Measurements from ENCODE around the gene FAM200C. TPM values are rescaled to one million over a fixed set of nuclear protein-coding genes. Genes with fewer than 3 reads are reported as not detected.

The FAM200C gene
- total RNA-seq, 2 donors from 2014 or later: 1.8 to 2.3 TPM

DNA sequence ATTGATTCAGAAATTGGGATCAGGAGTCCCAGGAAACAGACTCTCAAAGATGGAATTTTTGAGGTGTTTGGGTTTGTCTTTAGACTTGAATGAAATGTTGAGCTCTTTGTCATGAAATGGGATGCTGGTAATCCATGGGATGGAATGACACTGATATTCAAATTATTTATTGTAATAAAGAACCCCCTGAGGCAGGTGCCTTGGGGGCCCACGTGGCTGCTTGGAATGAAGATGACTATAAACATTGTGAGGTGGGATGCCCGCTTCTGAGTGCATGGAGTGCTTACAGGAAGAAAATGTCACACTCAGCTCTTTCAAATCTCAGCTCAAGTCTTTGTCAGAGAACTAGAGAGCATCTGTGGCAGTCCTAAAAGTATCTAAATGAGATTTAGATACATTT, 19.8 kb downstream of the FAM200C start:
- no peaks in the 10 kb centered on the region for H3K27me3 ChIP-seq
- no peak overlapping the region for H3K4me3 ChIP-seq
- no peak overlapping the region for H3K9ac ChIP-seq (ENCODE audit: low read depth in 2 of 2, low read length in 2 of 2)
- TF ChIP-seq, protein P1, sequence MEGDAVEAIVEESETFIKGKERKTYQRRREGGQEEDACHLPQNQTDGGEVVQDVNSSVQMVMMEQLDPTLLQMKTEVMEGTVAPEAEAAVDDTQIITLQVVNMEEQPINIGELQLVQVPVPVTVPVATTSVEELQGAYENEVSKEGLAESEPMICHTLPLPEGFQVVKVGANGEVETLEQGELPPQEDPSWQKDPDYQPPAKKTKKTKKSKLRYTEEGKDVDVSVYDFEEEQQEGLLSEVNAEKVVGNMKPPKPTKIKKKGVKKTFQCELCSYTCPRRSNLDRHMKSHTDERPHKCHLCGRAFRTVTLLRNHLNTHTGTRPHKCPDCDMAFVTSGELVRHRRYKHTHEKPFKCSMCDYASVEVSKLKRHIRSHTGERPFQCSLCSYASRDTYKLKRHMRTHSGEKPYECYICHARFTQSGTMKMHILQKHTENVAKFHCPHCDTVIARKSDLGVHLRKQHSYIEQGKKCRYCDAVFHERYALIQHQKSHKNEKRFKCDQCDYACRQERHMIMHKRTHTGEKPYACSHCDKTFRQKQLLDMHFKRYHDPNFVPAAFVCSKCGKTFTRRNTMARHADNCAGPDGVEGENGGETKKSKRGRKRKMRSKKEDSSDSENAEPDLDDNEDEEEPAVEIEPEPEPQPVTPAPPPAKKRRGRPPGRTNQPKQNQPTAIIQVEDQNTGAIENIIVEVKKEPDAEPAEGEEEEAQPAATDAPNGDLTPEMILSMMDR (IDR thresholded peaks at IDR 0.05): no peak
- intact Hi-C loops (cut with DNase I): no loop called here
- no peak for DNase-seq
- H3K27ac ChIP-seq: no peak overlapping the region
- no peaks in the 10 kb centered on the region for H3K9me3 ChIP-seq
- no peaks in the 10 kb centered on the region for H3K4me1 ChIP-seq
- no peaks in the 10 kb centered on the region for H3K36me3 ChIP-seq

- no peak overlapping the region for H3K4me3 ChIP-seq
- H3K27me3 ChIP-seq: no peaks in the 10 kb centered on the region
- no peaks in the 10 kb centered on the region for H3K9me3 ChIP-seq
- DNase-seq: no peak
- TF ChIP-seq, protein P1 (IDR thresholded peaks at IDR 0.05): no peak
- H3K9ac ChIP-seq (ENCODE audit: low read depth in 2 of 2, low read length in 2 of 2): no peak overlapping the region
- no peaks in the 10 kb centered on the region for H3K36me3 ChIP-seq
- H3K27ac ChIP-seq: no peak overlapping the region
- intact Hi-C loops (cut with DNase I): no loop called here
- H3K4me1 ChIP-seq: no peaks in the 10 kb centered on the region
Measured at GRCh38 chr5:160379511-160379910, 20.3 kb downstream of the FAM200C start.

DNA sequence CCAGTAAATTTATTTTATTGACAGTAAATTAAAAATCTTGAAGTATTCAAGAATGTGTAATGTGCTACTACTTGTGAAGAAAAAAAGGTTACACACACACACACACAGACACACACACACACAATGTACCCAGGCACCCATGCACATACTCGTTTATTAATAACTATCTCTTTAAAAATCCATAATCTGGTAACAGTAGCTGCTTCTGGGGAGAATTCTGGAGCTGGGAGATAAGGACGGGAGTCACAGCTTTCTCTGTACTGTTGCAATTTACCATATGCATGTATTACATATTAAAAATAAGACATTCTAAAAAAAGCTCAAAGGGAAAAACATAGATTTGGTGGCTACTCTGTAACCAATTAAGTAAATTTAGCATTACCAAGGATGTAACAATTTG, 21.5 kb downstream of the FAM200C start:
- H3K36me3 ChIP-seq: no peaks in the 10 kb centered on the region
- no peak overlapping the region for H3K9ac ChIP-seq (ENCODE audit: low read depth in 2 of 2, low read length in 2 of 2)
- intact Hi-C loops (cut with DNase I): no loop called here
- H3K4me1 ChIP-seq: no peaks in the 10 kb centered on the region
- H3K4me3 ChIP-seq: no peak overlapping the region
- TF ChIP-seq, protein P1 (IDR thresholded peaks at IDR 0.05): no peak
- no peaks in the 10 kb centered on the region for H3K9me3 ChIP-seq
- no peak for DNase-seq
- no peak overlapping the region for H3K27ac ChIP-seq
- H3K27me3 ChIP-seq: no peaks in the 10 kb centered on the region

DNA sequence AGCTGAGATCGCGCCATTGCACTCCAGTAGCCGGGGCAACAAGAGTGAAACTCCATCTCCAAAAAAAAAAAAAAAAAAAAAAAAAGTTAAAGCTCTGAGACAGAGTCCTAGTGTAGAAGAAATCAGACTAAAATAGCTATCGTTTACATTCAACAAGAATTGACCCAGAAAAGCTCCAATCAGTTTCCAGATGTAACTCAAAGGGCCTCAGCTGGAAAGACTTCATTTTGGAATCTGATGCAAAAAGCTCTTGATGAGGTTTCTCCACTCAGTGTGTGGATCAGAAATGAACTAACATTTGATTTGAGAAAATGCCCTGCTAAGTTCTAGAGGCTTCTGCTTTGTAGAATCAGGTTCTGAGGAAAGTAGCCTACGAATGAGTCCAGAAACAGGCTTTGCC, 22.2 kb downstream of the FAM200C start:
- Histone ChIP-seq H3K4me1 (no peaks in the 10 kb centered on the region), H3K9me3 (no peaks in the 10 kb centered on the region), H3K36me3 (no peaks in the 10 kb centered on the region), H3K27ac (no peak overlapping the region), H3K4me3 (no peak overlapping the region), H3K9ac (ENCODE audit: low read depth in 2 of 2, low read length in 2 of 2) (no peak overlapping the region), H3K27me3 (no peaks in the 10 kb centered on the region)
- no peak for DNase-seq
- intact Hi-C loops (cut with DNase I): no loop called here
- TF ChIP-seq, protein P1 (IDR thresholded peaks at IDR 0.05): no peak

DNA sequence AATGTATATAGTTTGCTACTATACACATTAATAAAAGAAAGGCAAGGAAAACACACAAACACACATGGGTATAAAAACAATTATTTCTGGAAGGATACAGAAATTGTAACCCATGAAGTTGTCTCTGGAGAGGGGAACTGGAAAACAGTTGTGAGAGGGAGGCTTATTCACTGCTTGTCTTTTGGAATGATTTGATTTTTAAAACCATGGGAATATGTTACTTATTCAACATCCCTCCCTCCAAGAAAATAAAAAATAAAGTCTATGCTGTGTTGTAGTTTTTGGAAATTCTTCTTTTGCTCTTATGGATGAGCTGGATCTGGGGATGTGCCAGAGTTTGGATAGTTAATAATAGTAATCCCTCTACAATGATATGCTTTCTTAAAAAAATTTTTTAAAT, 23.4 kb downstream of the FAM200C start:
- no peaks in the 10 kb centered on the region for H3K36me3 ChIP-seq
- no peaks in the 10 kb centered on the region for H3K27me3 ChIP-seq
- H3K4me3 ChIP-seq: no peak overlapping the region
- intact Hi-C loops (cut with DNase I): no loop called here
- H3K4me1 ChIP-seq: no peaks in the 10 kb centered on the region
- no peak overlapping the region for H3K27ac ChIP-seq
- DNase-seq: no peak
- no peak overlapping the region for H3K9ac ChIP-seq (ENCODE audit: low read depth in 2 of 2, low read length in 2 of 2)
- TF ChIP-seq, protein P1 (IDR thresholded peaks at IDR 0.05): no peak
- no peaks in the 10 kb centered on the region for H3K9me3 ChIP-seq

GRCh38 chr5:160375701-160376100, 24.2 kb downstream of the FAM200C start:
- no peaks in the 10 kb centered on the region for H3K27me3 ChIP-seq
- H3K9ac ChIP-seq (ENCODE audit: low read depth in 2 of 2, low read length in 2 of 2): no peak overlapping the region
- H3K4me1 ChIP-seq: no peaks in the 10 kb centered on the region
- intact Hi-C loops (cut with DNase I): no loop called here
- no peak for DNase-seq
- no peaks in the 10 kb centered on the region for H3K9me3 ChIP-seq
- H3K36me3 ChIP-seq: no peaks in the 10 kb centered on the region
- no peak overlapping the region for H3K4me3 ChIP-seq
- no peak overlapping the region for H3K27ac ChIP-seq
- TF ChIP-seq, protein P1 (IDR thresholded peaks at IDR 0.05): no peak

Measured in colonic mucosa (tissue), 4 donors.